ENCODE data around the gene TDG.

TDG gene

DNA sequence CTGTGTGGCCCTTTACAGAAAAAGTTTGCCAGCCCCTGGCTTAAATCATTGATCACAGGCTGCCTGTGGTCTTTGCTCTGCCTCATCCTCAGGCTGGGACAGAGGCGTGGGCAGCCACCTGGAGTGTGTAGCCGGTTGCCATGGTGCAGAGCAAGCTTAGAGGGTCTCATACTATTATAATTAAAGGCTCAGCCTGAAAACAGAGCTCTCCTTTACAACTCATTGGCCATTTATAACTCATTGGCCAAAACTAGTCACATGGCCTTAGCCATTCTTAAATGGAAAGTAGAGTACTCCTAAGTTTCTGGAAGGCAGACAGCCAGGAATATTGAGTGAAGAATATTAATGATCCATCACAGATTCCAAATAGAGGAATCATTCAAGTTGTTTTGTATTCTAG is 32.4 kb upstream of the TDG start:
- H3K27me3 ChIP-seq (ENCODE audit: control insufficient read depth in 1 of 2, insufficient read depth in 2 of 2, low read length in 2 of 2): no peaks in the 10 kb centered on the region
- H3K27ac ChIP-seq (ENCODE audit: low read depth, low read length): no peak overlapping the region
- peak overlapping the region; percentile 86 to 93 for H3K4me3 ChIP-seq (ENCODE audit: low read depth in 1 of 2, low read length in 2 of 2)
- no peak overlapping the region for H3K9ac ChIP-seq (ENCODE audit: low read depth in 1 of 2, low read length in 2 of 2)
- H3K4me1 ChIP-seq (ENCODE audit: control insufficient read depth in 1 of 2, insufficient read depth in 2 of 2, low read length in 2 of 2): peaks cover 48% of the 10 kb centered on the region in 2 donors
- no peaks in the 10 kb centered on the region for H3K9me3 ChIP-seq (ENCODE audit: control insufficient read depth in 1 of 2, low read length in 2 of 2)
- peaks cover 33 to 52% of the 10 kb centered on the region in 2 donors for H3K36me3 ChIP-seq (ENCODE audit: control insufficient read depth in 1 of 2, insufficient read depth in 2 of 2, low read length in 2 of 2)

DNA sequence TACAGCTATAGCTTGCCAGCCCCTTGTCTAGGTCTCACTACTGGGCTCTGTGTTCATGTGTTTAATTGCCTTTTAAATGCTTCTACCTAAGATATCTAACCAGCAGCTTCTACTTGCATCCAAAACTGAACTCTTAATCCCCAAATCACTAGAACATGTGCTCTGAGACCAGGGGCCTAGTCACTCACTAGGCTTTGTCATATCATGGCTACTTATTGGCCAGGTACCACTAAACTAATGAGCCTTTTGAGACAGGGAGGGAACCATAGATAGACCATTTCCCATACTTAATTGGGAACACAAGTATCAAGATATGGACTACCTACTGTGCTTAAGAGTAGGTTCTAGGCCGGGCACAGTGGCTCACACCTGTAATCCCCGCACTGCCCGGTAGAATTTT is 29.0 kb upstream of the TDG start:
- Histone ChIP-seq H3K4me3 (ENCODE audit: low read depth in 1 of 2, low read length in 2 of 2) (no peak overlapping the region), H3K27ac (ENCODE audit: low read depth, low read length) (no peak overlapping the region), H3K36me3 (ENCODE audit: control insufficient read depth in 1 of 2, insufficient read depth in 2 of 2, low read length in 2 of 2) (peaks cover 60 to 86% of the 10 kb centered on the region in 2 donors), H3K4me1 (ENCODE audit: control insufficient read depth in 1 of 2, insufficient read depth in 2 of 2, low read length in 2 of 2) (peaks cover 37% of the 10 kb centered on the region in 2 donors), H3K9me3 (ENCODE audit: control insufficient read depth in 1 of 2, low read length in 2 of 2) (no peaks in the 10 kb centered on the region), H3K27me3 (ENCODE audit: control insufficient read depth in 1 of 2, insufficient read depth in 2 of 2, low read length in 2 of 2) (no peaks in the 10 kb centered on the region), H3K9ac (ENCODE audit: low read depth in 1 of 2, low read length in 2 of 2) (no peak overlapping the region)

DNA sequence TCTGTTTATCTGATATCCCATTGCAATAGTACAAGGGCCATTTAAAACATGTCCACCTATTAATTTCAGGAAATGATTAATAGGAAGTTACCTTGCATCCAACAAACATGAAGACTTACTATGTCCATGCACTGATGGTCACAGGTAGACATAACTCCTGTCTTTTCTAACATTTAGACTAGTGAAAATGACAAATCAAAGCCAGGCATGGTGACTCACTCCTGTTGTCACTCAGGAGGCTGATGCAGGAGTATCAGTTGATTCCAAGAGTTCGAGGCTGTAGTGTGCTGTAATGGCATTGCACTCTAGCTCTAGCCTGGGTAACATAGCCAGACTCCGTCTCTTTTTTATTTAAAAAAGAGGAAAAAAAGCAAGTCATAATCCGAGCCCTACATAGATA is 20.7 kb upstream of the TDG start:
- Histone ChIP-seq H3K27ac (ENCODE audit: low read depth, low read length) (no peak overlapping the region), H3K4me3 (ENCODE audit: low read depth in 1 of 2, low read length in 2 of 2) (no peak overlapping the region), H3K4me1 (ENCODE audit: control insufficient read depth in 1 of 2, insufficient read depth in 2 of 2, low read length in 2 of 2) (no peaks in the 10 kb centered on the region), H3K36me3 (ENCODE audit: control insufficient read depth in 1 of 2, insufficient read depth in 2 of 2, low read length in 2 of 2) (peaks cover 79 to 98% of the 10 kb centered on the region in 2 donors), H3K27me3 (ENCODE audit: control insufficient read depth in 1 of 2, insufficient read depth in 2 of 2, low read length in 2 of 2) (no peaks in the 10 kb centered on the region), H3K9ac (ENCODE audit: low read depth in 1 of 2, low read length in 2 of 2) (no peak overlapping the region), H3K9me3 (ENCODE audit: control insufficient read depth in 1 of 2, low read length in 2 of 2) (no peaks in the 10 kb centered on the region)

DNA sequence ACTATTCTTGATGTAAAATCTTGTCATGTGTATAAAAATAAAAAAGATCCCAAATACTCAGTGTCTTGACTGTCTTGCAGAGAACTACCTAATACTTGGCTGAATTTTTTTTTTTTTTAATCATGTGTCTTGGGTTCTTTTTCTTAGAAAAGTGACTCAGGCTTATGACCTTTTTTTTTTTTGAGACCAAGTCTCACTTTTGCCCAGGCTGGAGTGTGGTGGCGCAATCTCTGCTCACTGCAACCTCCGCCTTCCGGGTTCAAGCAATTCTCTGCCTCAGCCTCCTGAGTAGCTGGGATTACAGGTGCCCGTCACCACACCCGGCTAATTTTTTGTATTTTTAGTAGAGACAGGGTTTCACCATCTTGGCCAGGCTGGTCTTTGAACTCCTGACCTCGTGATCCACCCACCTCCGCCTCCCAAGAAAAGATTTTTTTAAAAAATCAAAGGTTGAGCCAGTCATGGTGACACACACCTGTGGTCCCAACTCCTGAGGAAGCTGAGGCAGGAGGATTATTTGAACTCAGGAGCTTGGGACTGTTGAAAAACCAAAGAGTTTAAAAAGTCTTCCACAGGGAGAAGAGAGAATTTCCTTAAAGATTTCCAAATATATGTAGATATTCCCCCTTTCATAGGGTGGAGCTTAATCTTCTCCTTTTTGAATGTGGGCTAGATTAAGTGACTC is 17.7 kb upstream of the TDG start:
- H3K27me3 ChIP-seq (ENCODE audit: control insufficient read depth in 1 of 2, insufficient read depth in 2 of 2, low read length in 2 of 2): no peaks in the 10 kb centered on the region
- no peaks in the 10 kb centered on the region for H3K9me3 ChIP-seq (ENCODE audit: control insufficient read depth in 1 of 2, low read length in 2 of 2)
- H3K4me3 ChIP-seq (ENCODE audit: low read depth in 1 of 2, low read length in 2 of 2): no peak overlapping the region
- H3K4me1 ChIP-seq (ENCODE audit: control insufficient read depth in 1 of 2, insufficient read depth in 2 of 2, low read length in 2 of 2): no peaks in the 10 kb centered on the region
- H3K27ac ChIP-seq (ENCODE audit: low read depth, low read length): no peak overlapping the region
- peaks cover 61 to 96% of the 10 kb centered on the region in 2 donors for H3K36me3 ChIP-seq (ENCODE audit: control insufficient read depth in 1 of 2, insufficient read depth in 2 of 2, low read length in 2 of 2)
- no peak overlapping the region for H3K9ac ChIP-seq (ENCODE audit: low read depth in 1 of 2, low read length in 2 of 2)

DNA sequence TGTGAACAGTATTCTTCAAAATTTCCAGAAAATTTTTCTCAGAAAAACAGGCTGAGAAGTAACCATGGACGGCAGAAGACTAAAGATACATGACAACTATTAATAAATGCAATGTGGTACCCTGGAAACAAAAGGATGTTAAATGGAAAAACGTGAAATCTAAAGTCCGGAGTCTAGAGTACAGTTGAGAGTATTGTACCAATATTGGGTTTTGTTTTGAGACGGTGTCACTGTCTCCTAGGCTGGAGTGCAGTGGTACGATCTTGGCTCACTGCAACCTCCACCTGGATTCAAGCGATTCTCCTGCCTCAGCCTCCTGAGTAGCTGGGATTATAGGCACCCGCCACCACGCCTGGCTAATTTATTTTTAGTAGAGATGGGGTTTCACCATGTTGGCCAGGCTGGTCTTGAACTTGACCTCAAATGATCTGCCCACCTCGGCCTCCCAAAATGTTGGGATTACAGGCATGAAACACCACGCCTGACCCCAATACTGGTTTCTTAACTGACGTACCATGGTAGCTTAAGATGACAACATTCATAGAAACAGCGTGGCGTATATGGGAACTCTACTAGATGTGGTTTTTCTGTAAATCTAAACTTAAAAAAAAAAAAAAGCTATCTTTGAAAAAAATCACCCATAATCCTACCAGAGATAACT is 16.8 kb upstream of the TDG start:
- Histone ChIP-seq H3K27ac (ENCODE audit: low read depth, low read length) (no peak overlapping the region), H3K9me3 (ENCODE audit: control insufficient read depth in 1 of 2, low read length in 2 of 2) (no peaks in the 10 kb centered on the region), H3K27me3 (ENCODE audit: control insufficient read depth in 1 of 2, insufficient read depth in 2 of 2, low read length in 2 of 2) (no peaks in the 10 kb centered on the region), H3K36me3 (ENCODE audit: control insufficient read depth in 1 of 2, insufficient read depth in 2 of 2, low read length in 2 of 2) (peaks cover 53 to 96% of the 10 kb centered on the region in 2 donors), H3K4me1 (ENCODE audit: control insufficient read depth in 1 of 2, insufficient read depth in 2 of 2, low read length in 2 of 2) (no peaks in the 10 kb centered on the region), H3K4me3 (ENCODE audit: low read depth in 1 of 2, low read length in 2 of 2) (no peak overlapping the region), H3K9ac (ENCODE audit: low read depth in 1 of 2, low read length in 2 of 2) (no peak overlapping the region)

DNA sequence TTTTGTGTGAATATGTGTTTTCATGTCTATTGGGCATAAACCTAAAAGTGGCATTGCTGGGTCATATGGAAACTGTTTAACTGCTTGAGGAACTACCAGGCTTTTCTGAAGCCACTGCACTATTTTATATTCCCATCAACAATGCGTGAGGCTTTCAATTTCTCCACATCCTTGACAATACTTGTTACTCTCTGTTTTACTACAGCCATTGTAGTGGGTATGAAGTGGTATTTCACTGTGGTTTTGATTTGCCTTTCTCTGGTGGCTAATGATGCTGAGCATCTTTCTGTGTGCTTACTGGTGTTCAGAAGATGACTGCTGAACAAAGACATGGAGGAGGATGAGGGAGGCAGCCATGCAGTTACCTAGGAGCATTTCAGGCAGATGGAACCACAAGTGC is 13.2 kb upstream of the TDG start:
- Histone ChIP-seq H3K36me3 (ENCODE audit: control insufficient read depth in 1 of 2, insufficient read depth in 2 of 2, low read length in 2 of 2) (peaks cover 18 to 67% of the 10 kb centered on the region in 2 donors), H3K9ac (ENCODE audit: low read depth in 1 of 2, low read length in 2 of 2) (no peak overlapping the region)

DNA sequence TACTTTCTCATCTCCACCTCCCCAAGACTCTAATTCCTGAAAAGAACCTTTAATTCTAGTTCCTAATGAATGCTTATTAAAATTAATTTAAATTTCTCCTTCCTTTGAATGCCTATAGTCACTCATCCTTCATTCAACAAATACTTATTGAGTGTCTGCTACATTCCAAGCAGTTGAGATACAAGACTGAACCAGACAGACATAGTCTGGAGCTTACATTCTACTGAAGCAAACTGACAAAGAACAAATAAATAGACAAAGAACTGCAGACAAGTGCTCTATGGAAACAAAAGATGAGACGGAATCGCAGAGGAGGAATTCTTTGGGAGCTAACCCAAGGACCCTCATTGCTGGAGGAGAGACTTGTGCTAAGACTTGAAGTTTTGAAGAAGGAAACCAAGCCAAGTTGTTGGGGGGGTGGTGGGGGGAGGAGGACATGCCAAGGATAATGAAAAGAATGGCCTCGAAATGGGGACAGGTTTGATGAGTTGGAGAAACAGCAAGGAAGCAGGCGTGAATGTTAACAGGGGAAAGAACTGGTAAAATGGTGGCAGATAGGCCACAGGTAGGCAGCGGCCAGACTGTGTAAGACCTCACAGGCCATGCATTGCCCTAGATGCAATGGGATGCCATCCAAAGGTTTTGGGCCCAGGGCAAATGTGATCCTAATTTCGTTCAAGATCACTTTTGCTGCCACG is 9.7 kb upstream of the TDG start:
- Histone ChIP-seq H3K4me1 (ENCODE audit: control insufficient read depth in 1 of 2, insufficient read depth in 2 of 2, low read length in 2 of 2) (peaks cover 8 to 11% of the 10 kb centered on the region in 2 donors), H3K36me3 (ENCODE audit: control insufficient read depth in 1 of 2, insufficient read depth in 2 of 2, low read length in 2 of 2) (peaks cover 0 to 34% of the 10 kb centered on the region in 2 donors), H3K27me3 (ENCODE audit: control insufficient read depth in 1 of 2, insufficient read depth in 2 of 2, low read length in 2 of 2) (no peaks in the 10 kb centered on the region), H3K9ac (ENCODE audit: low read depth in 1 of 2, low read length in 2 of 2) (peak overlapping the region; percentile 67 to 90), H3K9me3 (ENCODE audit: control insufficient read depth in 1 of 2, low read length in 2 of 2) (no peaks in the 10 kb centered on the region), H3K4me3 (ENCODE audit: low read depth in 1 of 2, low read length in 2 of 2) (peak overlapping the region; percentile 76 to 95), H3K27ac (ENCODE audit: low read depth, low read length) (no peak overlapping the region)

More for the DNA sequence above, 13.2 kb upstream of the TDG start:
- H3K9me3 ChIP-seq (ENCODE audit: control insufficient read depth in 1 of 2, low read length in 2 of 2): no peaks in the 10 kb centered on the region
- peaks cover 8 to 11% of the 10 kb centered on the region in 2 donors for H3K4me1 ChIP-seq (ENCODE audit: control insufficient read depth in 1 of 2, insufficient read depth in 2 of 2, low read length in 2 of 2)
- H3K4me3 ChIP-seq (ENCODE audit: low read depth in 1 of 2, low read length in 2 of 2): no peak overlapping the region
- no peak overlapping the region for H3K27ac ChIP-seq (ENCODE audit: low read depth, low read length)
- no peaks in the 10 kb centered on the region for H3K27me3 ChIP-seq (ENCODE audit: control insufficient read depth in 1 of 2, insufficient read depth in 2 of 2, low read length in 2 of 2)

DNA sequence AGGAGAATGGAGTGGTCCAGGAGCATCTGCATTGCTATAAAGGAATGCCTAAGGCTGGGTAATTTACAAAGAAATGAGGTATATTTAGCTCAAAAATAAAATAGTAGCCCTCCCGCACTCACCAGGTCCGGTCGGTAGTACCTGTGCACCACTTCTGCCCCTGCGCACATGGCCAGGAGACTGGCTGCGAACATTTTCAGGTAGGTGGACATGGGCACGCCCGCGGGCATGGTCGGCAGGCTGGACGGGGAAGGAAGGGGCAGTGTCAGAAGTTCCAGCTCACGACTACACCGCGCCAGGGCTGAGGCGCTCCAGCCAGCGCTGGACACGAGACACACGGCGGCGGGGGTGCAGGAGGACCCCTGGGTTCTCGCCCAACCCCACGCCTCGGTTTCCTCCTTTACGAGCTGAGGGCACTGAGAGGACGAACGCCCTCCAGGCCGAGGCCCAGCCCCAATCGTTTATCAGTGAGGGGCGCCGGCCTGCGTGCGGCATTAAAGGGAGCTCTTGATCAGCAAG is 9.1 kb upstream of the TDG start:
- Histone ChIP-seq H3K9ac (ENCODE audit: low read depth in 1 of 2, low read length in 2 of 2) (peak overlapping the region; percentile 67 to 90), H3K36me3 (ENCODE audit: control insufficient read depth in 1 of 2, insufficient read depth in 2 of 2, low read length in 2 of 2) (peaks cover 0 to 30% of the 10 kb centered on the region in 2 donors), H3K9me3 (ENCODE audit: control insufficient read depth in 1 of 2, low read length in 2 of 2) (no peaks in the 10 kb centered on the region), H3K4me1 (ENCODE audit: control insufficient read depth in 1 of 2, insufficient read depth in 2 of 2, low read length in 2 of 2) (peaks cover 8 to 11% of the 10 kb centered on the region in 2 donors), H3K27ac (ENCODE audit: low read depth, low read length) (peak overlapping the region; percentile 70), H3K4me3 (ENCODE audit: low read depth in 1 of 2, low read length in 2 of 2) (peak overlapping the region; percentile 76 to 95), H3K27me3 (ENCODE audit: control insufficient read depth in 1 of 2, insufficient read depth in 2 of 2, low read length in 2 of 2) (no peaks in the 10 kb centered on the region)

DNA sequence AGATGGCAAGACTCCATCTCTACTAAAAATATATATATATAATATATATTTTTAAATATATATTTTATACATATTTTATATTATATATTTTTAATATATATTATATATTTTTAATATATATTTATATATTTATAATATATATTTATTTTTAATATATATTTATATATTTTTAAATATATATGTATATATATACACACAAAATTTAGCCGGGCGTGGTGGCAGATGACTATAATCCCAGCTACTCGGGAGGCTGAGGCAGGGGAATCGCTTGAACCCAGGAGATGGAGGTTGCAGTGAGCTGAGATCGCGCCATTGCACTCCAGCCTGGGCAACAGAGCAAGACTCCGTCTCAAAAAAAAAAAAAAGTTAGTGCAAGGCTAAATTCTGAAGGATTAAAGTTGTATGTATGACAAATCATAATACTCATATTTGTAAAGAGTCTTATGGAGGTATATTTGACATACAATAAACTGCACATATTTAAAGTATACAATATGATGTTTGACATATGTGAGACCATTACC is 7.7 kb upstream of the TDG start:
- H3K27ac ChIP-seq (ENCODE audit: low read depth, low read length): peak overlapping the region; percentile 40
- peaks cover 8 to 11% of the 10 kb centered on the region in 2 donors for H3K4me1 ChIP-seq (ENCODE audit: control insufficient read depth in 1 of 2, insufficient read depth in 2 of 2, low read length in 2 of 2)
- H3K9ac ChIP-seq (ENCODE audit: low read depth in 1 of 2, low read length in 2 of 2): no peak overlapping the region
- H3K36me3 ChIP-seq (ENCODE audit: control insufficient read depth in 1 of 2, insufficient read depth in 2 of 2, low read length in 2 of 2): peaks cover 0 to 17% of the 10 kb centered on the region in 2 donors
- H3K9me3 ChIP-seq (ENCODE audit: control insufficient read depth in 1 of 2, low read length in 2 of 2): no peaks in the 10 kb centered on the region
- peak overlapping the region; percentile 76 to 95 for H3K4me3 ChIP-seq (ENCODE audit: low read depth in 1 of 2, low read length in 2 of 2)
- no peaks in the 10 kb centered on the region for H3K27me3 ChIP-seq (ENCODE audit: control insufficient read depth in 1 of 2, insufficient read depth in 2 of 2, low read length in 2 of 2)

DNA sequence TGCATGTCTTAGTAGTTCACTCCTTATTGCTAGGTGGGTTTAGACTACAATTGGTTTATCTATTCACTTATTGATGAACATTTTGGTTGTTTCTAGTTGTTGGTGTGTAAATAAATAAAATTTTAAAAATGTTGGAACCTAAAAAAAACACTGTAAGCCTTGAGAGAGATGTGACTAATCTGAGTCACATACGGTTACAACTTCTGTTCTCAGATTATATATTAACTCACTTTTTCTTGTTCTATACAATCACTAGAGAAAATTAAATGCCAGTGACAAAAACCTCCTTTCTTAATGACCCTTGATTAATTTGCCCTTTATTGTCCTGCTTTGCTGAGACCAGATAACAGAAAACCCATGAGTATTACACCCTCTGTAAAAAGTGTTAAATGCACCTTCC is 7.1 kb upstream of the TDG start:
- Histone ChIP-seq H3K4me1 (ENCODE audit: control insufficient read depth in 1 of 2, insufficient read depth in 2 of 2, low read length in 2 of 2) (peaks cover 8 to 11% of the 10 kb centered on the region in 2 donors), H3K27ac (ENCODE audit: low read depth, low read length) (no peak overlapping the region), H3K9ac (ENCODE audit: low read depth in 1 of 2, low read length in 2 of 2) (no peak overlapping the region), H3K36me3 (ENCODE audit: control insufficient read depth in 1 of 2, insufficient read depth in 2 of 2, low read length in 2 of 2) (peaks cover 0 to 10% of the 10 kb centered on the region in 2 donors), H3K27me3 (ENCODE audit: control insufficient read depth in 1 of 2, insufficient read depth in 2 of 2, low read length in 2 of 2) (no peaks in the 10 kb centered on the region), H3K4me3 (ENCODE audit: low read depth in 1 of 2, low read length in 2 of 2) (no peak overlapping the region), H3K9me3 (ENCODE audit: control insufficient read depth in 1 of 2, low read length in 2 of 2) (no peaks in the 10 kb centered on the region)

All from duodenal mucosa (tissue), 2 donors.